GM18498 (cell line): ENCODE measurements around the gene STPG3.

Source experiments
- ATAC-seq: cut with Tn5 transposase; IDR thresholded peaks from one replicate; pipeline ENCODE4 v1.9.1; 2021; ENCODE audit warnings: mild to moderate bottlenecking, moderate library complexity; ENCODE audit not compliant: unreplicated experiment

STPG3 gene

GRCh38 chr9:137299203-137299565, 48.1 kb downstream of the STPG3 start:
- ATAC-seq, result no peak

DNA sequence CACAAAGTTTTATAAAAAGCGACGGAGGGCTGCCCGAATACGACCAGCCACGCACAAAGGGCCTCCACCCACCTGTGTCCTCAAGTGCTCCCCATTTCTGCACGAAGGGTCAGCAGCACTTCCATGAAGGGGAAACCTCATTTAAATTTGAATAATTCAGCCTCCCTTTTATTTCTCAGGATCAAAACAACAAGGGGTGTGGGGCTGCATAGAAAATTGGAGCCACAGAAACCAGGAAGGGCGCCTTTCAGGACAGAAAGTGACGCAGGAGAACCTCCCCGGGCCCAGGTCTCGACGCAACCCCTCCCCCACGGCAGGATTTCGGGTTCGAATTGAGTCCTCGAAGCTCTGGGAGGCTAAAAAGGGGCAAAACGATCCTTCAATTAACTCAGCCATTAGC, 48.9 kb downstream of the STPG3 start:
- ATAC-seq, result no peak

DNA sequence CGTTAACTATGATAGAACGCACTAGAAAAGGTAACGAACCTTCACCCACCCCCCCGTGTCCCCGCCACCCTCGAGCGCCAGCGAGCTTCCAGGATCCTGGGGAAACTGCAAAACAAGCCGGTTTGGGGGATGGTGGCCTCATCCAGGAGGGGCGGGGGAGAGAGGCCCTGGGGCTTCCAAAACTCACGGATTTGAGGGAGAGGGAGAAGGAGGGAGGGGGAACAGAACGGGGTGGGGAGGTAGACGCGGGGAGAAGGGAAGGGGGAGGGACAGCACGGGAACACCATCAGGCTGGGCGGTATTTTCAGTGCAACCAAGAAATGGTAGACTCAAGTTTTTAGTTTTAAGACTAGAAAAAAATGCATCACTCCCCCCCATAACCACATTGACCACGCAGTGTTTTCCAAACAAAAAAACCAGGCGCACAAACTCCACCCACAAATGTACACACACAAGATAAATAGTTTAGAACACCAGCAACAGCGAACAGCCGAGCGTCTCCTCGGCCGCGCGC, 49.5 kb downstream of the STPG3 start:
- ATAC-seq, result no peak

DNA sequence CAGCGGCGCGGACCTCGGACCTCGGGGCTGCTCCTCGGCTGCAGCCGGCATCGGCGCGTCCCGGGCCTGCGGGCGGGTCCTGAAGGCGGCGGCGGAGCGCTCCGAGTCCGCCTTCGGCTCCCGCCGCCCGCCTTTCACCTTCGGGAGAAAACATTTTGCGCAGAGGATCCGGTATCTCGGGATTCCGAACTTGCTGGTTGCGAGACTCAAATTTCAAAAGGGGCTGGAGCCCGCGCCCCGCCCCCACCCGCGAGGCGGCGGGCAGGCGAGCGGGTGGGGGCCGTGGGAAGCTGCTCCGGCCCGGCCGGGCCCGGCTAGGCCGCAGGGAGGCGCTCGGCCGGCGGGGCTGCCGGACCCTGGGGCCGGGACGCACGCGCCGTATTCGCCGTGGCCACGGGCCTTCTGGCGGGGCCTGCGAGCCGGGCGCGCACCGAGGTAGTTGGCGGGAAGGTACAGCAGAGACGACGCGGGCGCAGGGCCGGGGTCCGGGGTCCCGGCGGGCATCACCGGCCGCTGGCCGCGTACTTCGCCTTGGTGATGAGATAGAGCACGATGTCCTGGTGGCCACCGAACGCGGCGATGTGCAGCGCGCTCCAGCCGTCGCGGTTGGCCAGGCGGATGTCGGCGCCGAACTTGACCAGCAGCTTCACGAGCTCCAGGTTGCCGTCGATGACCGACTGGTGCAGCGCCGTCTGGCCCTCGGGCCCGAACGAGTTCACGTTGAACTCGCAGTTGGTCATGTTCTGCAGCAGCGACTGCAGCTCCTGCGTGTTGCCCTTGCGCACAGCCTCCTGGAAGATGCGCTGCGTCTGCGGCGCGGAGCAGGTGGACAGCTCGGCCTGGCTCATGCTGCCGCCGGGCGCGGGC, 50.2 kb downstream of the STPG3 start:
- ATAC-seq, result peak; percentile 4

- peak; percentile 75 for ATAC-seq
These were observed 51.0 kb downstream of the STPG3 start, which contains the start of gene NRARP for GRCh38 chr9:137302118-137302448. Gene NRARP (minus strand): TSS chr9:137302271. CDS start chr9:137301928, 343 bp downstream.

GRCh38 chr9:137302449-137303150, 51.5 kb downstream of the STPG3 start:
- peak; percentile 39 for ATAC-seq
